Aorta (tissue), 5 donors: ENCODE data around the gene HAUS7. TPM values are rescaled to one million over a fixed set of nuclear protein-coding genes. Genes with fewer than 3 reads are reported as not detected.
"Not testable (repeated sequence)": the region's sequence is repeated elsewhere in the genome, so short reads cannot be mapped to it uniquely, and the experiment has no call there.

ENCODE experiments used
- ATAC-seq: fragments of 200-7000 bp; cut with Tn5 transposase; one replicate; pipeline ENCODE4 v1.9.1; 2022; ENCODE audit warnings: moderate library complexity; ENCODE audit not compliant: low FRiP score
- DNase-seq, 2 donors: peaks; one replicate each; pipeline ENCODE4 v3.0.0-alpha.2; 2020
- H3K27ac ChIP-seq, 2 donors: one replicate each; pipeline ENCODE4 v1.5.1; 2013; ENCODE audit warnings: low read length in 2 of 2, mild to moderate bottlenecking in 2 of 2, moderate library complexity in 2 of 2, control low read depth in 1 of 2, inconsistent platforms in 1 of 2, low read depth in 1 of 2
- H3K27me3 ChIP-seq, 2 donors: one replicate each; pipeline ENCODE4 v1.6.1; 2013; ENCODE audit warnings: control low read depth in 1 of 2, low read length in 1 of 2, mild to moderate bottlenecking in 1 of 2, moderate library complexity in 1 of 2; ENCODE audit not compliant: insufficient read depth in 2 of 2, control insufficient read depth in 1 of 2
- H3K36me3 ChIP-seq, 2 donors: one replicate each; pipeline ENCODE4 v1.6.1; 2013; ENCODE audit warnings: control low read depth in 1 of 2, low read length in 1 of 2, mild to moderate bottlenecking in 1 of 2; ENCODE audit not compliant: insufficient read depth in 2 of 2, control insufficient read depth in 1 of 2
- H3K4me1 ChIP-seq, 2 donors: one replicate each; pipeline ENCODE4 v1.6.1; 2013; ENCODE audit warnings: low read length in 2 of 2, control low read depth in 1 of 2, mild to moderate bottlenecking in 1 of 2, moderate library complexity in 1 of 2; ENCODE audit not compliant: insufficient read depth in 2 of 2, control insufficient read depth in 1 of 2
- H3K4me3 ChIP-seq, 2 donors: one replicate each; pipeline ENCODE4 v1.5.1; 2013; ENCODE audit warnings: low read length in 2 of 2, control low read depth in 1 of 2, mild to moderate bottlenecking in 1 of 2
- H3K9me3 ChIP-seq: one replicate; pipeline ENCODE4 v1.6.1; 2013; ENCODE audit warnings: mild to moderate bottlenecking, low read length; ENCODE audit not compliant: control insufficient read depth
- WGBS, 2 donors: extraction: QIAGEN DNeasy Blood & Tissue Kit; methylation state at CpG; one replicate each; pipeline ENCODE4 v1.1.7; 2013; 5-methylcytosine and 5-hydroxymethylcytosine counted together
- intact Hi-C, 2 donors: fragments of 100-400 bp; cut with DNase I; formaldehyde crosslinking; loops; one replicate each; pipeline versions ENCODE4 v1.14.2 to v1.15.0; 2022
- polyA plus RNA-seq, 2 donors: library from polyadenylated mRNA; stranded (reverse); fragments of 200-250 nt; gene quantifications; one replicate each; pipeline ENCODE4 v1.2.3, GENCODE V29; 2013
- total RNA-seq, 2 donors: library from RNA; stranded (reverse); fragmentation: NEBNext Ultra II Directional; extraction: Animal tissue kit (Norgen Biotek cat#: 25700); gene quantifications; one replicate each; pipeline ENCODE4 v1.2.1, GENCODE V29; 2021
- donor health status: healthy with polysubstance abuse.
- donor health status: Bipolar disorder and iron deficiency.
- donor health status: DM: no; HTN: no; CAD: no.
- donor health status: DM: no; HTN: no; CAD: no.
- donor health status: DM: yes; HTN: yes; CAD: no.

Gene HAUS7
- total and polyA plus RNA-seq, 4 donors: 33.1 to 686 (median 55.3) TPM

DNA sequence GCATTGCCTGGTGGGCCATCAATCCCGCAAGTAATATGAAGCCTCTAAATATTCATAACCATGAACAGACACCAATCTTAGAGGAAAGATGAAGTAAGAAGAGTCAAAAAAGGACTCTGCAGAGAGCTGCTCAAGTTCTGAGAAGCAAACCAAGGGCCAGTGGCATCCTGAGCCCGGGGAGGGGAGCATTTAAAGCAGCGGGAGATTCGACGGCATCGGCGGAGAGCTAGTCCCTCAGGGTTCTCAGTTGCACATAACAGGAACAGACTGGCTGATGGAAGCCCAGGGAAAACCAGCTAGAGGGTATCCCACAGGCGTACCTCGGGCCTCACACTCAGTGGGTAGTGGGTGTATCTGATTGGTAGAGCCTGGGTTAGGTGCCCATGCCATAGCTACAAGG lies 64.4 kb downstream of the HAUS7 start:
- no peaks in the 10 kb centered on the region for H3K9me3 ChIP-seq
- intact Hi-C loops: no loop called here
- H3K4me1 ChIP-seq: no peaks in the 10 kb centered on the region
- DNase-seq (peak in 1 of 2 donors; percentile 37), ATAC-seq (no peak)
- WGBS, 2 donors: 87 to 94% methylated on average over 9 of the region's 9 CpGs
- H3K27me3 ChIP-seq: no peaks in the 10 kb centered on the region
- no peak overlapping the region for H3K4me3 ChIP-seq
- H3K36me3 ChIP-seq: no peaks in the 10 kb centered on the region
- no peak overlapping the region for H3K27ac ChIP-seq

DNA sequence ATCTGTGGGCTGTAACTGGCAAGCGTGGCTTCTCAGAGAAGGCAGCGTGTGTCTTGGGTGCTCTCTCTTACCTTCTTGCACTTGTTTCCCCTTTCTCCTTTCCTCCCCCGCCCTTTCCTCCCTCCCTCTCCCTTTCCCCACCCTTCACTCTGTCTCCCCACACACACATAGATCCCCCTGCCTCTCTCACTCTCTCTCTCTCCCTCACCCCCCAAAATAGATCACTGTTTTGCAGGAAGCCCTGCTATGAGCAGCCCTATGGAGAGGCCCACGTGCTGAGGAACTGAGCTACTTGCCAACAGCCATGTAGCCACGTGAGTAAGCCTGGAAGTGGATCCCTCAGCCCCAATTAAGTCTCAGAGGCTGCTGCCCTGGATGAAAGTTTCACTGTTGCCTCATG lies 65.0 kb downstream of the HAUS7 start:
- Histone ChIP-seq H3K27ac (no peak overlapping the region), H3K4me1 (no peaks in the 10 kb centered on the region), H3K27me3 (no peaks in the 10 kb centered on the region), H3K36me3 (no peaks in the 10 kb centered on the region), H3K4me3 (no peak overlapping the region), H3K9me3 (no peaks in the 10 kb centered on the region)
- intact Hi-C loops: no loop called here
- peak in 1 of 2 donors; percentile 26 for DNase-seq
- 51 to 53% methylated on average over 5 of the region's 5 CpGs for WGBS, 2 donors
- ATAC-seq: no peak

DNA sequence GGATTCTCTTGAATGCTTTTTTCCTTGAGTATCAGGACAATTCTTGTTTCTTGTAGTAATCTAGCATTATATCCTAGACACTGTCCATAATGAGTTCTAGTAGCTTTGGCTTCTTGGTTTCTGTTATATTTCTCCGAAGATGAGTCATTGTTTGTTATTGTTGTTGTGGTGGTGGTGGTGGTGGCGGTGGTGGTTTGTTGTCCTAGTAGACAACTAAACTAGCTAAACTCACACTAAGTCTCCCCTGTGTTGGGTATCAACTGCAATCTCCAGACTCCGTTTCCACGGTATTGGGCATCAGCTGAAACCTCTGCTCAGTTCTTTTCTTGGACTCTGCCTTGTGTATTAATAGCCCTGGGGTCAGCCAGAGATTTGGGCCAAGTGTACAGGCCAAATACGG lies 66.0 kb downstream of the HAUS7 start:
- H3K9me3 ChIP-seq, H3K27ac ChIP-seq, intact Hi-C loops, H3K4me1 ChIP-seq, H3K27me3 ChIP-seq, H3K36me3 ChIP-seq, ATAC-seq, H3K4me3 ChIP-seq: not testable (repeated sequence)
- peak in 1 of 2 donors; percentile 42 for DNase-seq
- 71 to 75% methylated on average over 5 of the region's 5 CpGs for WGBS, 2 donors

DNA sequence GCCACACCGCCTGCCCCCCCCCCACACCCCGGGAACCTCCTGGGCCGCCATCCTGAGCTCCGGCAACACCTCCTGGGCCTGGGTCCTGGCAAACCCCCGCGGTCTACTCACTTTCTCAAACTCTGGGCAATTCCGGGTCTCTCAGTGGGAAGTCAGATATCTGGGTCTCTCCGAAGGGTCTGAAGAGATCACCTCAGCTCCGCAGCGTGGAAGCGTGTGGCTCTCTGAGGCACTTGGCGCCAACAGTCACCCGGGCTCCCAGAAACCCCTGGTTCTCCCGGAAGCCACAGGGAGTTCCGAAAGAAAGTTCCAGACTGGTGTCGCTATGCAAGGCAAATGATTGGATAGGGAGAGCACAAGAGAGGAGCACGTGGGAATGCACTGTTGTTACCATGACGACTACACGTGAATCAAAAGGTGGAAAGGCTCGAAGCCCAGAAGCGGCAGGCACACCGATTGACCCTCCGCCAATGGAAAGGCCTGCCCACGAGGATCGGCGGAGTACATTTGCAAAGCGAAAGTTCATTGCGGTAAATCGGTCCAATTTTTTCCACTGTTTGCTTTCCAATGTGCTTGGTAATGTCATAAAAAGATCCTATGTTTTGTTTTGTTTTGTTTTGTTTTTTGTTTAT lies 69.1 kb downstream of the HAUS7 start, which contains the start of gene PNMA6E:
Gene PNMA6E (minus strand): TSS at position 218 of the 632 bp plus-strand sequence. CDS start 2,501 bp downstream, outside the sequence.
- 93 to 94% methylated on average over 29 of the region's 29 CpGs for WGBS, 2 donors
- Histone ChIP-seq H3K27ac (no peak within 1 kb of the TSS), H3K4me3 (no peak within 1 kb of the TSS), H3K27me3 (no peaks in the 10 kb centered on the region), H3K36me3 (no peaks in the 10 kb centered on the region), H3K9me3 (no peaks in the 10 kb centered on the region), H3K4me1 (no peaks in the 10 kb centered on the region)
- intact Hi-C loops: no loop called here
- ATAC-seq: no peak
- DNase-seq: peak in 1 of 2 donors; percentile 45

DNA sequence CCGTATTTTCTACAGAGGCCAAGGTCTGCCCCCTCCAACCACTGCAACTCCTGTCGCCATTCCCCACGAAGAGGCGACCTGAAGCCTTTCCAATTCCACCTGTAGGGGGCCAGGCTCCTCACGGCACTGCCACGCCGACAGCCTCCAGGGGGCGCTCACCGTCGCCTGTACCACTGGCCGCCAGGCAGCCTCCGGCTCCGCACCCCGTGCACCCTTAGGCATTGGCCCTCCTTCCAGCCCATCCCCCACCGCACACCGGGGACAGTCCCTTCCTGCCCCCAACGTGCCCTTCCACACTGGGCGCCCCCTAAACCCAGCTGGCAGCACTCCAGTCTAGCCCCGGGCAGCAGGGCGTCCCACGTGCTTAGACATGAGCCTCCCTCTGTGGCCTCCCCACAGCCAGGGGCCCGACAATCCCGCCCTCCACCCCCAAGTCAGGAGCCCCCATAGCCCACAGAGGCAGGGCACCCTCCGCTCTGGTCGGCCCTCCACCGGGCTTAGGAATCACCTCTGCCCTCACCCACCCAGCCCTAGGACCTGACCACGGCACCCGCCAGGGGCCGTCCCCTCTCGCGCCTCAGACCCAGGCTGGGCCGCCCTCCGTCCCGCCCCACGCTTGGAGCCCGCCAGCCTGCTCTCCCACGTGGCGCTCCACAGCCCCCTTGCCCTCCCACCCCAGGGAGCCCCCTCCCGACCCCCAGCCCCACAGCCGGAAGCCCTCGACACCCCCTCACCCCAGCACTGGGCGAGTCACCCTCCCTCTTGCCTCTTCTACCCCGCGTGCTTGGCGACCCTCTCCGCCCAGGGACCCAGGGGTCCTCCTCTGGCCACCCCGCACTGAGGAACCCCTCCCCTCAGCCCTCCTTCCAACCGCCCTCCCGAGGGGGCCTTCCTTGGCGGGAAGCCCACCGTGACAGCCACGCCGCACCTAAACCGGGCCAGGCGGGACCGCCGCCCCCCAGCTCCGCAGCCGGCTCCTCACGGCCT lies 69.9 kb downstream of the HAUS7 start:
- H3K27ac ChIP-seq: no peak overlapping the region
- no peaks in the 10 kb centered on the region for H3K36me3 ChIP-seq
- 73 to 76% methylated on average over 43 to 60 of the region's 60 CpGs for WGBS, 2 donors
- no peaks in the 10 kb centered on the region for H3K4me1 ChIP-seq
- no peaks in the 10 kb centered on the region for H3K9me3 ChIP-seq
- intact Hi-C loops: no loop called here
- ATAC-seq (peak; percentile 20), DNase-seq (peak in 1 of 2 donors; percentile 77)
- no peak overlapping the region for H3K4me3 ChIP-seq
- no peaks in the 10 kb centered on the region for H3K27me3 ChIP-seq

DNA sequence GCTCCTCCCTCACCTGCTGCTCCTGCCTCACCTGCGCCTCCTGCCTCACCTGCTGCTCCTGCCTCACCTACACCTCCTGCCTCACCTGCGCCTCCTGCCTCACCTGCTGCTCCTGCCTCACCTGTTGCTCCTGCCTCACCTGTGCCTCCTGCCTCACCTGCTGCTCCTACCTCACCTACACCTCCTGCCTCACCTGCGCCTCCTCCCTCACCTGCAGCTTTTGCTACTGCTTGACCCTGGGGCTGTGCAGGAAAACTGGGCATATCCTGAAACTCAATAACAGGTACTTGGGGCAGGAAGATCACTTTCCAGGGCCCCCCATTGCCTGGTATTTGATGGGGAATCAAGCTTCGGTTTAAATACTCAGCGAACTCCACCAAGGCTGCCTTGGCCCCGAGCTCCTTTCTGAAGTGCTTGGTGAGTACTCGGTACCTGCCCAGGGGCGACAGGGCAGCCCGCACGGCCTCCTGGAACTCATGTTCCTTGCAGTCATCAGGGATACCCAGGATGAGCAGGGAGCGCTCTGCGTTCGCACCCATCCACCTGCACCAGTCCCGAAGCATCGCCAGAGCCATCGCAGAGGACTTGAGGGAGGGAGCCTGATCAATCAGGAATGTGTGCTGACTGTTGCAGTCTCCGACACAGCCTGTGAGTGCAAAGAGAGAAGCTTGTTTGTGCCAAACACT lies 72.0 kb downstream of the HAUS7 start:
- DNase-seq (peak in 1 of 2 donors; percentile 52), ATAC-seq (no peak)
- H3K27me3 ChIP-seq: no peaks in the 10 kb centered on the region
- no peaks in the 10 kb centered on the region for H3K36me3 ChIP-seq
- H3K4me3 ChIP-seq: no peak overlapping the region
- WGBS, 2 donors: 78 to 81% methylated on average over 17 of the region's 17 CpGs
- H3K27ac ChIP-seq: no peak overlapping the region
- no peaks in the 10 kb centered on the region for H3K4me1 ChIP-seq
- H3K9me3 ChIP-seq: no peaks in the 10 kb centered on the region
- intact Hi-C loops: no loop called here

Other genes starting within 250 kb of the HAUS7 start
- gene PNMA6F, start 148.8 kb downstream of the HAUS7 start, total RNA-seq: not detected
- gene PNMA6F, start 148.8 kb downstream of the HAUS7 start, polyA plus RNA-seq: not detected
- 10 to 100 TPM; 10.0 to 13.7 TPM for gene ZNF275, start 136.4 kb downstream of the HAUS7 start, total RNA-seq
- gene ZNF275, start 136.4 kb downstream of the HAUS7 start, polyA plus RNA-seq: 1 to 10 TPM; 2.6 to 4.8 TPM
- gene PNMA6E, start 69.2 kb downstream of the HAUS7 start, total RNA-seq: not detected
- gene PNMA6E, start 69.2 kb downstream of the HAUS7 start, polyA plus RNA-seq: not detected
- gene ZFP92, start 59.1 kb downstream of the HAUS7 start, total RNA-seq: under 1 TPM; 0.88 to 0.99 TPM
- gene ZFP92, start 59.1 kb downstream of the HAUS7 start, polyA plus RNA-seq: under 1 TPM; 0.23 to 0.75 TPM
- gene TREX2, start 24.5 kb downstream of the HAUS7 start, total RNA-seq: 1 to 10 TPM; 1.4 to 4.5 TPM
- gene TREX2, start 24.5 kb downstream of the HAUS7 start, polyA plus RNA-seq: 10 to 100 TPM in 1 of 2 donors, not detected in 1; 39.1 TPM
- 1,000 to 10,000 TPM; 1,297 to 2,306 TPM for gene BGN, start 24.4 kb upstream of the HAUS7 start, total RNA-seq
- 1,000 to 10,000 TPM; 1,177 to 3,171 TPM for gene BGN, start 24.4 kb upstream of the HAUS7 start, polyA plus RNA-seq
- under 1 TPM; 0.19 to 0.27 TPM for gene ATP2B3, start 47.1 kb upstream of the HAUS7 start, total RNA-seq
- under 1 TPM in 1 of 2 donors, not detected in 1; 0.20 TPM for gene ATP2B3, start 47.1 kb upstream of the HAUS7 start, polyA plus RNA-seq
- gene CCNQ, start 128.6 kb upstream of the HAUS7 start, total RNA-seq: 10 to 100 TPM; 13.5 to 13.6 TPM
- gene CCNQ, start 128.6 kb upstream of the HAUS7 start, polyA plus RNA-seq: 10 to 100 TPM; 28.8 to 40.3 TPM
- gene DUSP9, start 176.6 kb upstream of the HAUS7 start, total RNA-seq: not detected
- not detected for gene DUSP9, start 176.6 kb upstream of the HAUS7 start, polyA plus RNA-seq
- gene PNCK, start 203.2 kb upstream of the HAUS7 start, total RNA-seq: 1 to 10 TPM; 4.3 to 4.9 TPM
- gene PNCK, start 203.2 kb upstream of the HAUS7 start, polyA plus RNA-seq: 1 to 10 TPM in 1 of 2 donors, not detected in 1; 3.0 TPM
- gene SLC6A8, start 217.3 kb upstream of the HAUS7 start, total RNA-seq: 10 to 100 TPM; 16.2 to 26.7 TPM
- 10 to 100 TPM; 13.9 to 14.7 TPM for gene SLC6A8, start 217.3 kb upstream of the HAUS7 start, polyA plus RNA-seq